Cardiac fibroblast (primary cell): ENCODE measurements around the gene KLHL41.

Experiments used
- DNase-seq, 2 donors: peaks; one replicate each; pipeline versions ENCODE4 v3.0.0 to v3.0.0-alpha.2; 2010; ENCODE audit warnings: low read depth in 2 of 2
- H3K4me3 ChIP-seq, 2 donors: replicated peaks in 1 of 2; 1 replicate in 1 of 2; 2 replicates in 1 of 2; pipeline ENCODE4 v1.5.1; 2011; ENCODE audit warnings: low read depth in 2 of 2, low read length in 2 of 2, mild to moderate bottlenecking in 2 of 2, moderate library complexity in 1 of 2
- TF ChIP-seq, protein P1 (sequence below): IDR thresholded peaks from one replicate; pipeline ENCODE4 v1.5.1; 2011; ENCODE audit warnings: low read depth, mild to moderate bottlenecking, low read length, inconsistent platforms

KLHL41 gene

DNA sequence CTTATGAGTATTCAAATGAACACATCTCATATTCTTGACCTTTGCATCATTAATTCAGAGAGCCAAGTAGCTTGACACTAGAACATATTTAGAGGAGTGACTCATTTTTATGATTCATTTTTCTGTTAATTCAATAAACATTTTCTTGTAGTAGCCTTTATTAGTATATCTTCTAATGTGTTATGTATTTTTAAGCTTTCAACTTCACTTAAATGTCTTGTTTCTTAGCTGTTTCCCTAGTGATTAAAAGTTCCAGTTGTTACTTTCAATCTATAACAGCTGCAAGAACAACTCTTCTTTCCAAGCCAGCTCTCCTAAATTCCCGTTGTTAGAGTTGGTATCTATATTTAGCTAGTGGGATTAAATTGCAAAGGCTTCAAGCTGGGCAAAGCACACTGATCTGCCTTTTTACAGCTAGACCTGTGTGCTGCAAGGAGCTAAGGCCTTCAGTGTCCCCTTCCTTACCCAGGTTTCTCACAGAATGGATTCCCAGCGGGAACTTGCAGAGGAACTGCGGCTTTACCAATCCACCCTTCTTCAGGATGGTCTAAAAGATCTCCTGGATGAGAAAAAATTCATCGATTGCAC lies at the start of gene KLHL41:
KLHL41 (plus strand) TSS at position 405 of the 588 bp plus-strand sequence; CDS start at position 482, 77 bp downstream.
- peak; percentile 51 for DNase-seq
- no peak within 1 kb of the TSS for H3K4me3 ChIP-seq
- TF ChIP-seq, protein P1, sequence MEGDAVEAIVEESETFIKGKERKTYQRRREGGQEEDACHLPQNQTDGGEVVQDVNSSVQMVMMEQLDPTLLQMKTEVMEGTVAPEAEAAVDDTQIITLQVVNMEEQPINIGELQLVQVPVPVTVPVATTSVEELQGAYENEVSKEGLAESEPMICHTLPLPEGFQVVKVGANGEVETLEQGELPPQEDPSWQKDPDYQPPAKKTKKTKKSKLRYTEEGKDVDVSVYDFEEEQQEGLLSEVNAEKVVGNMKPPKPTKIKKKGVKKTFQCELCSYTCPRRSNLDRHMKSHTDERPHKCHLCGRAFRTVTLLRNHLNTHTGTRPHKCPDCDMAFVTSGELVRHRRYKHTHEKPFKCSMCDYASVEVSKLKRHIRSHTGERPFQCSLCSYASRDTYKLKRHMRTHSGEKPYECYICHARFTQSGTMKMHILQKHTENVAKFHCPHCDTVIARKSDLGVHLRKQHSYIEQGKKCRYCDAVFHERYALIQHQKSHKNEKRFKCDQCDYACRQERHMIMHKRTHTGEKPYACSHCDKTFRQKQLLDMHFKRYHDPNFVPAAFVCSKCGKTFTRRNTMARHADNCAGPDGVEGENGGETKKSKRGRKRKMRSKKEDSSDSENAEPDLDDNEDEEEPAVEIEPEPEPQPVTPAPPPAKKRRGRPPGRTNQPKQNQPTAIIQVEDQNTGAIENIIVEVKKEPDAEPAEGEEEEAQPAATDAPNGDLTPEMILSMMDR, result no peak

- DNase-seq, result no peak
- H3K4me3 ChIP-seq, result no peak overlapping the region
- TF ChIP-seq, protein P1, result no peak
Observed at GRCh38 chr2:169461143-169461542, 48.4 kb upstream of the KLHL41 start.

- no peak overlapping the region for H3K4me3 ChIP-seq
- TF ChIP-seq, protein P1, result no peak
- peak; percentile 77 to 89 for DNase-seq
Observed at GRCh38 chr2:169462896-169463695, 46.4 kb upstream of the KLHL41 start.

GRCh38 chr2:169464466-169464865 lies 45.0 kb upstream of the KLHL41 start:
- no peak for DNase-seq
- no peak overlapping the region for H3K4me3 ChIP-seq
- TF ChIP-seq, protein P1, result no peak

DNA sequence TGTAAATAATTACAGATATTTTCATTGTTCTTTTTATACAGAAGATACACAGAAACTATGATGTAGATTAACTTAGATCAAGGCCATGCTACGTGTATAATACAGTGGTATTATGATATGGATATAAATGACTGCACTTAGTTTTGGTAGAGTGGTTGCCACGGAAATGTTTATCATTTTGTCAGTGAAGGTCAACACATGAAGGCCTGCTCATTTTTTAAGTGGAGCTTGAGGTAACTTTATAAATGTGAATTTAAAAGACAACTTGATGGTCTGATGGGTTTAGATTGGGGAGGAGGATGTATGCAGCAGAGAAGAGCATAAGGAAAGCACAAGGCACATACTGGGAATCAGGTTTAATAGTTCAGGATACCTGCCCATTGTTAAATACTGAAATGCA lies 44.6 kb upstream of the KLHL41 start:
- H3K4me3 ChIP-seq, result no peak overlapping the region
- TF ChIP-seq, protein P1, result no peak
- no peak for DNase-seq

- TF ChIP-seq, protein P1, result no peak
- no peak for DNase-seq
- no peak overlapping the region for H3K4me3 ChIP-seq
Observed at GRCh38 chr2:169468841-169469240, 40.7 kb upstream of the KLHL41 start.
